ENCODE results near the gene LIPC. TPM values are rescaled to one million over a fixed set of nuclear protein-coding genes. Genes with fewer than 3 reads are reported as not detected.

The LIPC gene
- total RNA-seq, 1 experiment from 2014 or later, result not detected

DNA sequence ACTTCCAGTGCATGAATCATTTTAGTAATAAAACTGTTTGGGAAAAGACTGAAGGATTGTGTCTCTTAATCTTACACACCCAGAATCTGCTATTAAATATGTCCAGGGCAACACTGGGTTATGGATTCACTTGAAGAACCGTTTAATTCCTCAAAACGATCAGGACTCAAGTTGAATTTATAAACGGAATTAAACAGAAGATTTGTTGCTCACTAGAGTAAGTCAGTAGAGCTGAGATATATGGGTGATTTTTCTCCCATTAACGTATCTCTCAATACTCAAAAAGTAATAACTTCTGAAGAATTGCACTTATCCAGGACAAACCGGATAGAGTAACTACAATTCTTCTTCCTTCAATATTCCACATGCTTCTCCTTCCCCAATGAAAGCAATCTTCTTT is 41.1 kb upstream of the LIPC start:
- H3K36me3 Mint-ChIP-seq (ENCODE audit: insufficient read depth, unreplicated experiment), result no peaks in the 10 kb centered on the region
- BruUV-seq (replicated peaks), result no TSS peak
- H3K27me3 Mint-ChIP-seq (ENCODE audit: insufficient read depth, unreplicated experiment), result no peaks in the 10 kb centered on the region
- no peak overlapping the region for H3K4me3 Mint-ChIP-seq (ENCODE audit: unreplicated experiment)
- intact Hi-C loops (cut with micrococcal nuclease), result no loop called here
- TF ChIP-seq, protein P1, sequence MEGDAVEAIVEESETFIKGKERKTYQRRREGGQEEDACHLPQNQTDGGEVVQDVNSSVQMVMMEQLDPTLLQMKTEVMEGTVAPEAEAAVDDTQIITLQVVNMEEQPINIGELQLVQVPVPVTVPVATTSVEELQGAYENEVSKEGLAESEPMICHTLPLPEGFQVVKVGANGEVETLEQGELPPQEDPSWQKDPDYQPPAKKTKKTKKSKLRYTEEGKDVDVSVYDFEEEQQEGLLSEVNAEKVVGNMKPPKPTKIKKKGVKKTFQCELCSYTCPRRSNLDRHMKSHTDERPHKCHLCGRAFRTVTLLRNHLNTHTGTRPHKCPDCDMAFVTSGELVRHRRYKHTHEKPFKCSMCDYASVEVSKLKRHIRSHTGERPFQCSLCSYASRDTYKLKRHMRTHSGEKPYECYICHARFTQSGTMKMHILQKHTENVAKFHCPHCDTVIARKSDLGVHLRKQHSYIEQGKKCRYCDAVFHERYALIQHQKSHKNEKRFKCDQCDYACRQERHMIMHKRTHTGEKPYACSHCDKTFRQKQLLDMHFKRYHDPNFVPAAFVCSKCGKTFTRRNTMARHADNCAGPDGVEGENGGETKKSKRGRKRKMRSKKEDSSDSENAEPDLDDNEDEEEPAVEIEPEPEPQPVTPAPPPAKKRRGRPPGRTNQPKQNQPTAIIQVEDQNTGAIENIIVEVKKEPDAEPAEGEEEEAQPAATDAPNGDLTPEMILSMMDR (IDR thresholded peaks at IDR 0.05; ENCODE audit: unreplicated experiment), result no peak
- no peak for DNase-seq (ENCODE audit: unreplicated experiment)
- ChIA-PET CTCF (no interaction called here), POLR2A (interaction anchor here (0.6 kb wide), 1 partner anchor 48 kb away, joined by 3 read pairs; no protein-coding TSS in a partner anchor)
- no peaks in the 10 kb centered on the region for H3K9me3 Mint-ChIP-seq (ENCODE audit: unreplicated experiment)
- H3K27ac Mint-ChIP-seq (ENCODE audit: low read depth, unreplicated experiment), result no peak overlapping the region
- H3K4me1 Mint-ChIP-seq (ENCODE audit: insufficient read depth, unreplicated experiment), result peaks cover 13% of the 10 kb centered on the region

DNA sequence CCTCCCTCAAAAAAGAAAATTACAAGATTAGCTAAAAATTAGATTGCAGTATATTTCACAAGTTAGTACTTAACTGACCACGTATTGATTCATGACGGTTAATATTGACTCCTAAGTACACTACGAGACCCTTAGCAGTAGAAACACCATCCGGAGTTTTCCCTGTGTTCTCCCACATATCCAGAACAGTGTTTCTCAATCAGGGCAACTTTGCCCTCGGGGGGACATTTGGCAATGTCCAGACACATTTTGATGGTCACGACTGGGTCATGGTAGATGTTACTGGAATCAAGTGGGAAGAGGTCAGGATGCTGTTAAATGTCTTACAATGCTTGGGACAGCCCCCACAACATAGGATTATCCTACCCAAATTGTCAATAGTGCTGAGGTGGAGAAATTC is 40.7 kb upstream of the LIPC start:
- ChIA-PET CTCF (no interaction called here), POLR2A (interaction anchor here (0.6 kb wide), 1 partner anchor 49 kb away, joined by 3 read pairs; no protein-coding TSS in a partner anchor)
- Mint-ChIP-seq H3K9me3 (ENCODE audit: unreplicated experiment) (no peaks in the 10 kb centered on the region), H3K36me3 (ENCODE audit: insufficient read depth, unreplicated experiment) (no peaks in the 10 kb centered on the region), H3K27ac (ENCODE audit: low read depth, unreplicated experiment) (no peak overlapping the region), H3K4me3 (ENCODE audit: unreplicated experiment) (no peak overlapping the region), H3K27me3 (ENCODE audit: insufficient read depth, unreplicated experiment) (no peaks in the 10 kb centered on the region), H3K4me1 (ENCODE audit: insufficient read depth, unreplicated experiment) (peaks cover 17% of the 10 kb centered on the region)
- BruUV-seq (replicated peaks), result no TSS peak
- intact Hi-C loops (cut with micrococcal nuclease), result no loop called here
- TF ChIP-seq, protein P1 (IDR thresholded peaks at IDR 0.05; ENCODE audit: unreplicated experiment), result no peak
- no peak for DNase-seq (ENCODE audit: unreplicated experiment)

DNA sequence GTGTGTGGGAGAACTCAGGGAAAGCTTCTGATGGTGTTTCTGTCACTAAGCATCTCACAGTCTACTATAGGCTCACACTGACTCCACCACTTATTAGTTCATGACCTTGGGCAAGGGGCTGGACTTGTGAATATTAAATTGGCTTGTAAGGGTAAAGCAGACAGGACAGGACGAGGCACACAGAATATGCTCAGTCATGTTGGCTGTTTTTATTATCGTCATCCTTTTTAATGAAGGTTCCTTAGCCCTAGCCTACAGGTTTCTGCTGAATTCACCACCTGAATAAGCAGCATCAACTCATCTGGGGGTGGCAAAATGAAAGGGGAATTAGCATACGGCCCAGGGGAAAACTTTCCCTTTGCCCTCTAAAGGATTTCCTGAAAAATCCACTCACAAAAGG is 39.6 kb upstream of the LIPC start:
- no TSS peak for BruUV-seq (replicated peaks)

DNA sequence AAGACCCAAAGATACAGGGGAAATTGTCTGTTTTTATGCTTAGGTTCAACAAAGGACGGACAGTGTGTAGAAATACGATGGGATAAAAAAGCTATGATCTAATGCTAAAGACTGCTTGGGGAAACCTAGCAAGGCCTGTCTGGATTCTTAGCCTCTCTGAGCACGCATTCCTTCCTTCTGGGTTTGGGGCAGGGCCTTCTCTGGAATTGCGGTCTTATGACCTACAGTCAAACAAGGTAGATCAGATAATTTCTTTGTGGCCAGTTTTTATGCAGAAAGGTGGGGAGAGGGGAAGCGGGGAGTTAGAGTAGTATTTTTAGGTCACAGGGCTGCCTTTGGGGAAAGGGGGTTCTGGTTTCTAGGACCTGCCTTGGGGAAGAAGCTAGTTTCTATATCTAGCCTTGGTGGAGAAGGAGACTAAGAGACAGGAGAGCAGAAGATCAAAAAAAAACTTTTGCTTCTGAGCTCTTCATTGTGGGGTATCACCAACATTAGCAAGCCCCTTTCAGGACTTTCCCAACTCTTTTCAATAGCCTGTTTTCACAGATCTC is 39.1 kb upstream of the LIPC start:
- H3K4me3 Mint-ChIP-seq (ENCODE audit: unreplicated experiment), result no peak overlapping the region
- H3K27me3 Mint-ChIP-seq (ENCODE audit: insufficient read depth, unreplicated experiment), result no peaks in the 10 kb centered on the region
- ChIA-PET POLR2A (interaction anchor here (0.5 kb wide), 1 partner anchor 172 kb away, joined by 3 read pairs; no protein-coding TSS in a partner anchor), CTCF (interaction anchor here (0.7 kb wide), 2 partner anchors 29 to 102 kb away, joined by 3 read pairs; no protein-coding TSS in a partner anchor)
- H3K4me1 Mint-ChIP-seq (ENCODE audit: insufficient read depth, unreplicated experiment), result peaks cover 24% of the 10 kb centered on the region
- H3K27ac Mint-ChIP-seq (ENCODE audit: low read depth, unreplicated experiment), result no peak overlapping the region
- H3K36me3 Mint-ChIP-seq (ENCODE audit: insufficient read depth, unreplicated experiment), result no peaks in the 10 kb centered on the region
- no peak for DNase-seq (ENCODE audit: unreplicated experiment)
- BruUV-seq (replicated peaks), result no TSS peak
- no peaks in the 10 kb centered on the region for H3K9me3 Mint-ChIP-seq (ENCODE audit: unreplicated experiment)
- TF ChIP-seq, protein P1 (IDR thresholded peaks at IDR 0.05; ENCODE audit: unreplicated experiment), result no peak
- intact Hi-C loops (cut with micrococcal nuclease), result no loop called here

More for the DNA sequence above, 39.6 kb upstream of the LIPC start:
- H3K36me3 Mint-ChIP-seq (ENCODE audit: insufficient read depth, unreplicated experiment), result no peaks in the 10 kb centered on the region
- no peak overlapping the region for H3K27ac Mint-ChIP-seq (ENCODE audit: low read depth, unreplicated experiment)
- H3K27me3 Mint-ChIP-seq (ENCODE audit: insufficient read depth, unreplicated experiment), result no peaks in the 10 kb centered on the region
- TF ChIP-seq, protein P1 (IDR thresholded peaks at IDR 0.05; ENCODE audit: unreplicated experiment), result no peak
- DNase-seq (ENCODE audit: unreplicated experiment), result no peak
- POLR2A ChIA-PET, result interaction anchor here (0.5 kb wide), 1 partner anchor 173 kb away, joined by 3 read pairs; no protein-coding TSS in a partner anchor
- no peaks in the 10 kb centered on the region for H3K9me3 Mint-ChIP-seq (ENCODE audit: unreplicated experiment)
- H3K4me3 Mint-ChIP-seq (ENCODE audit: unreplicated experiment), result no peak overlapping the region
- CTCF ChIA-PET, result no interaction called here
- H3K4me1 Mint-ChIP-seq (ENCODE audit: insufficient read depth, unreplicated experiment), result peaks cover 24% of the 10 kb centered on the region
- intact Hi-C loops (cut with micrococcal nuclease), result no loop called here

Data from MCF 10A (cell line).